Measurements from ENCODE around the gene GPC6.

DNA sequence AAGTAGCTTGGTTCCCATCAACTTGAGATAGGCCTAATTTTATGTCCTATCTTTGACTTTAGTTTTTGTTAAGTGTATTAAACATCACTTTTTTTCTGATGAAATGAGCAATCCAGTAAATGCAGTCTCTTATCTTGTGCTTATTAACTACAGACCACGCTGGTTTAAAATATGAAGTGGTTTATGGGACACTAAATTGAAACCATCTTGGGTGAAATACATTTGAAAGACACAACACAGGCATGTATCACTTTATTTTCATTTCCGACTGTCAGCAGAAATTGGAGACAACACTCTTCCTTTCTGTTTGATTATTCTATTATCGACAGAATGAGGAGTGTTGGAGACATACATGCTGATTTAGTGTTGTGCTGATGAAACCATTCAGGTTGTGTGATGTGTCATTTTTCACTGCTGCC lies 447.7 kb downstream of the GPC6 start:
- TF ChIP-seq POLR2AphosphoS5 (IDR thresholded peaks at IDR 0.05; ENCODE audit: low read depth, low read length) = no peak
- TF ChIP-seq POLR2A (IDR thresholded peaks at IDR 0.05; ENCODE audit: low read depth, low read length) = no peak
